Thoracic aorta (tissue), 2 donors: Measurements from ENCODE around the gene SMARCA4. TPM values are rescaled to one million over a fixed set of nuclear protein-coding genes. Genes with fewer than 3 reads are reported as not detected.
"Not testable (repeated sequence)": the region's sequence is repeated elsewhere in the genome, so short reads cannot be mapped to it uniquely, and the experiment has no call there.

ENCODE experiments used
- ATAC-seq: fragments of 150-250 bp; one replicate; pipeline ENCODE4 v1.8.0; 2017; ENCODE audit warnings: low read depth; ENCODE audit not compliant: insufficient number of reproducible peaks, low FRiP score
- DNase-seq: peaks from one replicate; pipeline ENCODE4 v3.0.0-alpha.2; 2020; ENCODE audit warnings: low spot score
- H3K27ac ChIP-seq, 2 donors: fragments of 200-600 bp; sonication (generic); 1 replicate in 1 of 2; 2 replicates in 1 of 2; pipeline ENCODE4 v1.5.1; 2016; ENCODE audit warnings: mild to moderate bottlenecking in 2 of 2, moderate library complexity in 2 of 2
- H3K27me3 ChIP-seq: fragments of 200-600 bp; sonication (generic); replicated peaks from 2 replicates; pipeline ENCODE4 v1.6.0; 2016; ENCODE audit warnings: mild to moderate bottlenecking; ENCODE audit not compliant: insufficient read depth
- H3K36me3 ChIP-seq: fragments of 200-600 bp; sonication (generic); one replicate; pipeline ENCODE4 v1.5.1; 2016
- H3K4me1 ChIP-seq, 2 donors: fragments of 200-600 bp; sonication (generic); 1 replicate in 1 of 2; 2 replicates in 1 of 2; pipeline versions ENCODE4 v1.5.1 to v1.6.0; 2016; ENCODE audit warnings: low read depth in 2 of 2, mild to moderate bottlenecking in 1 of 2; ENCODE audit not compliant: control insufficient read depth in 1 of 2
- H3K4me3 ChIP-seq: fragments of 200-600 bp; sonication (generic); 2 replicates; pipeline ENCODE4 v1.5.1; 2016; ENCODE audit warnings: mild to moderate bottlenecking
- H3K9me3 ChIP-seq: fragments of 200-600 bp; sonication (generic); 2 replicates; pipeline ENCODE4 v1.5.1; 2016
- CTCF ChIP-seq: fragments of 200-600 bp; sonication (generic); IDR thresholded peaks from one replicate; pipeline ENCODE4 v1.5.1; 2019; ENCODE audit warnings: antibody characterized with exemption
- total RNA-seq, 2 donors: library from RNA; depleted of rRNA; stranded (reverse); fragments of >200 nt; gene quantifications; one replicate each; pipeline versions ENCODE4 v1.1.0 to v1.2.3, GENCODE V29; 2016

The SMARCA4 gene
- total RNA-seq, 2 donors from 2014 or later: 63.8 to 85.9 TPM

GRCh38 chr19:10988380-10988779 lies 27.6 kb downstream of the SMARCA4 start:
- Histone ChIP-seq H3K36me3 (peaks cover 62% of the 10 kb centered on the region), H3K27ac (no peak overlapping the region), H3K27me3 (no peaks in the 10 kb centered on the region), H3K4me3 (no peak overlapping the region), H3K4me1 (no peaks in the 10 kb centered on the region), H3K9me3 (no peaks in the 10 kb centered on the region)
- no peak for ATAC-seq
- DNase-seq: no peak
- no peak for TF ChIP-seq CTCF

GRCh38 chr19:10988921-10989320 lies 28.1 kb downstream of the SMARCA4 start:
- H3K9me3 ChIP-seq: no peaks in the 10 kb centered on the region
- H3K4me1 ChIP-seq: no peaks in the 10 kb centered on the region
- no peak for DNase-seq
- ATAC-seq: no peak
- H3K27ac ChIP-seq: no peak overlapping the region
- peaks cover 62% of the 10 kb centered on the region for H3K36me3 ChIP-seq
- no peak for TF ChIP-seq CTCF
- H3K27me3 ChIP-seq: no peaks in the 10 kb centered on the region
- H3K4me3 ChIP-seq: no peak overlapping the region

- H3K27ac ChIP-seq: no peak overlapping the region
- ATAC-seq (no peak), DNase-seq (no peak)
- TF ChIP-seq CTCF: no peak
- H3K9me3 ChIP-seq: no peaks in the 10 kb centered on the region
- no peak overlapping the region for H3K4me3 ChIP-seq
- no peaks in the 10 kb centered on the region for H3K27me3 ChIP-seq
- no peaks in the 10 kb centered on the region for H3K4me1 ChIP-seq
- peaks cover 54% of the 10 kb centered on the region for H3K36me3 ChIP-seq
Measured at GRCh38 chr19:10991076-10991475, 30.2 kb downstream of the SMARCA4 start.

- no peak overlapping the region for H3K4me3 ChIP-seq
- DNase-seq: no peak
- no peak for TF ChIP-seq CTCF
- H3K27me3 ChIP-seq: no peaks in the 10 kb centered on the region
- H3K4me1 ChIP-seq: no peaks in the 10 kb centered on the region
- H3K9me3 ChIP-seq: no peaks in the 10 kb centered on the region
- H3K27ac ChIP-seq: no peak overlapping the region
- H3K36me3 ChIP-seq: peaks cover 51% of the 10 kb centered on the region
- ATAC-seq: no peak
Measured at GRCh38 chr19:10991521-10992081, 30.8 kb downstream of the SMARCA4 start.

GRCh38 chr19:10992174-10992573 lies 31.3 kb downstream of the SMARCA4 start:
- ATAC-seq, H3K9me3 ChIP-seq, H3K4me3 ChIP-seq, DNase-seq, H3K4me1 ChIP-seq, H3K27me3 ChIP-seq, H3K27ac ChIP-seq: not testable (repeated sequence)
- peaks cover 46% of the 10 kb centered on the region for H3K36me3 ChIP-seq
